Ammon's horn (tissue), 1 donor: Measurements from ENCODE around the gene F8A1.
"Not testable (repeated sequence)": the region's sequence is repeated elsewhere in the genome, so short reads cannot be mapped to it uniquely, and the experiment has no call there.

ENCODE experiments used
- DNase-seq: peaks from one replicate; pipeline ENCODE4 v3.0.0-alpha.2; 2016; ENCODE audit warnings: low spot score

Gene F8A1

DNA sequence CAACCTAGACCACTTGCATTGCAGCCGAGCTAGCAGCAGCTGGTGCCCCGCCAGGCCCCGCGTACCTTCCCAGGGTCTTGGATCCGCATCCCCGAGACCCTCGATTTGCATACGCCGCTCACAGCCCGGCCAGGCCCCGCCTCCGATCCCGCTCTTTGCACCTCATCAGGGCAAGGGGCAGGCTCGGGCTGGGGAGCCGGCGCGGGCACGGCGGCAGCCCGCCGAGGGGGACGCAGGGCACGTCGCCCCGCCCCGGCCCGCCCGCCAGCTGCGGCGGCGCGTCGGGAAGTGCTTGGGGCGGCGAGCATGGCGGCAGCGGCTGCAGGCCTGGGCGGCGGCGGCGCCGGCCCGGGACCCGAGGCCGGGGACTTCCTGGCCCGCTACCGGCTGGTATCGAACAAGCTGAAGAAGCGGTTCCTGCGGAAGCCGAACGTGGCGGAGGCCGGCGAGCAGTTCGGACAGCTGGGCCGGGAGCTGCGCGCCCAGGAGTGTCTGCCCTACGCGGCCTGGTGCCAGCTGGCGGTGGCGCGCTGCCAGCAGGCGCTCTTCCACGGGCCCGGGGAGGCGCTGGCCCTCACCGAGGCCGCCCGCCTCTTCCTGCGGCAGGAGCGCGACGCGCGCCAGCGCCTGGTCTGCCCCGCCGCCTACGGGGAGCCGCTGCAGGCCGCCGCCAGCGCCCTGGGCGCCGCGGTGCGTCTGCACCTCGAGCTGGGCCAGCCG is at the start of gene F8A1:
F8A1 (plus strand) TSS at position 287 of the 720 bp plus-strand sequence; CDS start at position 307, 20 bp downstream.
- DNase-seq, result not testable (repeated sequence)

DNA sequence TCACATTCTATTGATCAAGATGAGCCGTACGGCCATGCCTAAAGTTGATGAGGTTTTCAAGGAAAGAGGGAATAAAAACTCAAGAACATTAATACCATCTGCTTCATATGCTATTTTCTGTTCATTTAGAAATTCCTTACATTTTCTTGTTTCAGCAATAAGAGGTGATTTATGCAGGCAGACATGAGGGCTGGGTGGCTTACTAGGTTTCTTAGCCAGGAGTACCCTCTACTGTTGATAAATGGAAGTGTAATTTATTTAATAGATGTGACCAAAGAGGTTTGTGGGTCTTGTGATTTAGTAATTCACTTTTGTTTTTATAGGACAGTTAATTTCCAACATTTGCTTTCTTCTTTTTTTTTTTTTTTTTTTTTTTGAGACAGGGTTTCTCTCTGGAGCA is 45.3 kb upstream of the F8A1 start:
- peak; percentile 13 for DNase-seq

DNA sequence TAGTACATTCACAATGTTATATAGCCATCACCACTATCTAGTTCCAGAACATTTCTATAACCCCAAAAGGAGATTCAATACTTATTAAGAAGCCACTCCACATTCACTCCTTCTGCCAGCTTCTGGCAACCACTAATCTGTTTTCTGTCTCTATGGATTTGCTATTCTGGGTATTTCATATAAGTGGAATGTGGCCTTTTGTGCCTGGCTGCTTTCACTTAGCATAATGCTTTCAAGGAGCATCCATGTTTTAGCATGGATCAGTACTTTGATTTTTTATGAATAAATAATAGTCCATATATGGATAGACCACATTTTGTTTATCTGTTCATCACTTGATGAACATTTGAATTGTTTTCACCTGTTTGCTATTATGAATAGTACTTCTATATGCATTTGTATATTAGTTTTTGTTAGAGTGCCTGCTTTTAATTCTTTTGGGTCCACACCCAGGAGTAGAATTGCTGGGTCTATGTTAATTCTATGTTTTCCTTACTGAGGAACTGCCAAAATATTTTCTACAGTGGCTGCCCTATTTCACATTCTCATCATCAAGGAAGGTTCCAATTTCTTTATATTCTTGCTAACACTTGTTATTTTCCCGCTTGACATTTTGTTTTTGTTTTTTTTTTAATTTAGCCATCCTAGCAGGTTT is 35.1 kb upstream of the F8A1 start:
- DNase-seq, result no peak

GRCh38 chrX:154855256-154855655 is 30.9 kb upstream of the F8A1 start:
- DNase-seq, result no peak

DNA sequence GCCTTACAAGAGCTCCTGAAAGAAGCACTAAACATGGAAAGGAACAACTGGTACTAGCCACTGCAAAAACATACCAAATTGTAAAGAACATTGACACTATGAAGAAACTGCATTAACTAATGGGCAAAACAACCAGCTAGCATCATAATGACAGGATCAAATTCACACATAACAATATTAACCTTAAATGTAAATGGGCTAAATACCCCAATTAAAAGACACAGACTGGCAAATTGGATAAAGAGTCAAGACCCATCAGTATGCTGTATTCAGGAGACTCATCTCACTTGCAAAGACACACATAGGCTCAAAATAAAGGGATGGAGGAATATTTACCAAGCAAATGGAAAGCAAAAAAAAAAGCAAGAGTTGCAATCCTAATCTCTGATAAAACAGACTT is 17.6 kb upstream of the F8A1 start:
- not testable (repeated sequence) for DNase-seq

DNA sequence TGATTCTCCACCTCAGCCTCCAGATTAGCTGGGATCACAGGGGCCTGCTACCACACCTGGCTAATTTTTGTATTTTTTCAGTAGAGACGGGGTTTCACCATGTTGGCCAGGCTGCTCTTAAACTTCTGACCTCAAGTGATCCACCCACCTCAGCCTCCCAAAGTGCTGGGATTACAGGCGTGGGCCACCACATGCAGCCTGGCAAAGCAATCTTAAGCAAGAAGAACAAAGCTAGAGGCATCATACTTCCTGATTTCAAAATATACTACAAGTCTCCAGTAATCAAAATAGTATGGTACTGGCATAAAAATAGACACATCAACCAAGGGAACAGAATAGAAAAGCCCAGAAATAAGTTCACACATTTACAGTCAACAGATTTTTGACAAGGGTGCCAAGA is 12.8 kb upstream of the F8A1 start:
- no peak for DNase-seq

DNA sequence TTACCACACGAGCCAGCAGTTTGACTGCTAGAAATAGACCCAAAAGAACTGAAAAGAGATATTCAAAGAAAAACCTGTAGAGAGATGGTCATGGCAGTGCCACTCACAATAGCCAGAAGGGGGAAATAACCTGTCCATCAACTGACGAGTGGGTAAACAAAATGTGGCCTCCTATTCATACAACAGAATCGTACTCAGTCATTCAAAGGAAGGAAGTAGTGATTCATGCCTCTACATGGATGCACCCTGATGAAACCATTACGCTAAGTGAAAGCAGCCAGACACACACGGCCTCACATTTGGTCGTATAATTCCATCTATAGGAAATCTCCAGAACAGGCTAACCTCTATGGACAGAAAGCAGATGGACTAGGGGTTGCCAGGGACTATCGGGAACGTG is 2.1 kb upstream of the F8A1 start:
- not testable (repeated sequence) for DNase-seq

GRCh38 chrX:154885057-154885456 is 1.1 kb upstream of the F8A1 start:
- not testable (repeated sequence) for DNase-seq

DNA sequence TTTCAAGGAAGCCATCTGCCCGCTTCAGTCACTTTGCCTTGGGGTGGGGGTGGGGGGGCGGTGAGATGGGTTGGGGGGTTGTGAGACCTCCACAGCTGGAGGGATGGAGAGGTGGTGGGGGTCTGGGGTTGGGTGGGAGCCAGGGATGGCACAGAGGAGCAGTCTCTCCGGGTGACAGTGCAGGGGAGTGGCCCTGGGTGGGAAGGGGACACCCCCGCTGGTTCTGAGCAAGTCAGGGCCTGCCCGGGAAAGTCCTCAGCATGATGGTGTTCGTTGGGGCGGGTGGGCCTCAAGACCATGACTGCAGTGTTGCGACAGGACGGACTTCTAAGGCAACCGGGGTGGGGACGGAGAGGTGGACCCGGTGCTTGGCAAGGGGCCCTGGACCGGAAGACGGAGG is 606 bp upstream of the F8A1 start:
- DNase-seq, result not testable (repeated sequence)

DNA sequence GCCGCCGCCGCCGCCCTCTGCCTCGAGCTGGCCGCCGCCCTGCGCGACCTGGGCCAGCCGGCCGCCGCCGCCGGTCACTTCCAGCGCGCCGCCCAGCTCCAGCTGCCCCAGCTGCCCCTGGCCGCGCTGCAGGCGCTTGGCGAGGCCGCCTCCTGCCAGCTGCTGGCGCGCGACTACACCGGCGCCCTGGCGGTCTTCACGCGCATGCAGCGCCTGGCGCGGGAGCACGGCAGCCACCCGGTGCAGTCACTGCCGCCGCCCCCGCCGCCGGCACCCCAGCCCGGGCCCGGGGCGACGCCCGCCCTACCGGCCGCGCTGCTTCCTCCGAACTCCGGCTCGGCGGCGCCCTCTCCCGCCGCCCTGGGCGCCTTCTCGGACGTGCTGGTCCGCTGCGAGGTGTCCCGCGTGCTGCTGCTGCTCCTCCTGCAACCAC is 650 bp downstream of the F8A1 start:
- not testable (repeated sequence) for DNase-seq

GRCh38 chrX:154890990-154891639 is 5.0 kb downstream of the F8A1 start:
- DNase-seq, result no peak

- DNase-seq, result no peak
Measured at GRCh38 chrX:154892296-154892695, 6.1 kb downstream of the F8A1 start.

DNA sequence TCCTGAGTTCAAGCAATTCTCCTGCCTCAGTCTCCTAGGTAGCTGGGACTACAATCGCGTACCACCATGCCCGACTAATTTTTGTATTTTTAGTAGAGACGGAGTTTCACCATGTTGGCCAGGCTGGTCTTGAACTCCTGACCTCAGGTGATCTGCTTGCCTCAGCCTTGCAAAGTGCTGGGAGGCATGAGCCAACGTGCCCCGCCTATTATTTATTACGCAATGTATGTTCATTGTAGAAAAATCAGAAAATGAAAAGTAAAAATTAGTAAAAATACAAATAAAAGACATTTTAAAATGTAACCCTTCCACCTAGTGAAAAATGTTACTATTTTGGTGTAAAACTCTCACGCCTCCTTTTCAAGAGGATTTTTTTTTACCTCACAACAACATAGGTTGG is 14.2 kb downstream of the F8A1 start:
- no peak for DNase-seq

DNA sequence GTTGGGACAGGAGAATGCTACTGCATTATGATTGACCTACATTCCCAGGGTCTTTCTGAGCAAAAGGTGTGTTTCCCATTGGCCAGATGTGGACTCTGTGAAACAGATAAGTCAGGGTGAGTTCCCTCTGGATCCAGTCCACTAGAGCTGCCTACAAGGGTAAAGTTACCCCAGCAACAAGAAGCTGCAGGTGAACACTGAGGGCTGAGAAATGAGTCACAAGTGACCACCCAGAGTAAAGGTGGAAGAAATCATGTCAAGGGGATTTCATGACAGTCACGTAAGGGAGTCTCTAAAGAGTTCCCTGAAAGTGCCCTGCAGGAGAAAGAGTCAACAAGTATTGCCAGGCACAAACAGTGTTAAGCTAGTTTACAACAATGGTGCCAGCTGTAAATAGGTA is 16.3 kb downstream of the F8A1 start:
- DNase-seq, result no peak

- no peak for DNase-seq
Measured at GRCh38 chrX:154908821-154909220, 22.7 kb downstream of the F8A1 start.

- not testable (repeated sequence) for DNase-seq
Measured at GRCh38 chrX:154910048-154910447, 23.9 kb downstream of the F8A1 start.

GRCh38 chrX:154910528-154910927 is 24.4 kb downstream of the F8A1 start:
- DNase-seq, result not testable (repeated sequence)

- DNase-seq, result no peak
Measured at GRCh38 chrX:154914052-154914451, 27.9 kb downstream of the F8A1 start.

- peak; percentile 63 for DNase-seq
Measured at GRCh38 chrX:154918060-154918483, 31.9 kb downstream of the F8A1 start.

- not testable (repeated sequence) for DNase-seq
Measured at GRCh38 chrX:154924771-154925170, 38.6 kb downstream of the F8A1 start.
